Eye (tissue), 1 donor: ENCODE results near the gene RCOR3.
"Not testable (repeated sequence)": the region's sequence is repeated elsewhere in the genome, so short reads cannot be mapped to it uniquely, and the experiment has no call there.

Experiments used
- DNase-seq: peaks from one replicate; pipeline ENCODE4 v3.0.0-alpha.2; 2015

Gene RCOR3

GRCh38 chr1:211260141-211261107 lies 1.3 kb downstream of the RCOR3 start:
- peak; percentile 87 for DNase-seq

GRCh38 chr1:211261229-211261628 lies 2.1 kb downstream of the RCOR3 start:
- no peak for DNase-seq

- not testable (repeated sequence) for DNase-seq
Observed at GRCh38 chr1:211263022-211263421, 3.9 kb downstream of the RCOR3 start.

GRCh38 chr1:211267204-211267857 lies 8.2 kb downstream of the RCOR3 start:
- no peak for DNase-seq

GRCh38 chr1:211279340-211279739 lies 20.2 kb downstream of the RCOR3 start:
- no peak for DNase-seq

- DNase-seq = no peak
Observed at GRCh38 chr1:211280910-211281309, 21.7 kb downstream of the RCOR3 start.

GRCh38 chr1:211281320-211282022 lies 22.3 kb downstream of the RCOR3 start:
- DNase-seq = no peak

GRCh38 chr1:211282023-211282373 lies 22.8 kb downstream of the RCOR3 start:
- DNase-seq = no peak

- DNase-seq = no peak
Observed at GRCh38 chr1:211285196-211285595, 26.0 kb downstream of the RCOR3 start.

GRCh38 chr1:211287218-211287617 lies 28.1 kb downstream of the RCOR3 start:
- no peak for DNase-seq

- no peak for DNase-seq
Observed at GRCh38 chr1:211292411-211292810, 33.2 kb downstream of the RCOR3 start.

- no peak for DNase-seq
Observed at GRCh38 chr1:211296396-211296795, 37.2 kb downstream of the RCOR3 start.

- DNase-seq = peak; percentile 64
Observed at GRCh38 chr1:211305044-211305443, 45.9 kb downstream of the RCOR3 start.

- no peak for DNase-seq
Observed at GRCh38 chr1:211309617-211310016, 50.5 kb downstream of the RCOR3 start.

GRCh38 chr1:211313392-211313791 lies 54.2 kb downstream of the RCOR3 start:
- no peak for DNase-seq

- no peak for DNase-seq
Observed at GRCh38 chr1:211318576-211319280, 59.6 kb downstream of the RCOR3 start.

GRCh38 chr1:211319892-211320291 lies 60.7 kb downstream of the RCOR3 start:
- no peak for DNase-seq

- DNase-seq = no peak
Observed at GRCh38 chr1:211320980-211321379, 61.8 kb downstream of the RCOR3 start.

GRCh38 chr1:211321646-211322045 lies 62.5 kb downstream of the RCOR3 start:
- not testable (repeated sequence) for DNase-seq

GRCh38 chr1:211323156-211324063 lies 64.2 kb downstream of the RCOR3 start:
- peak; percentile 85 for DNase-seq

- no peak for DNase-seq
Observed at GRCh38 chr1:211324992-211325775, 66.0 kb downstream of the RCOR3 start.
